ENCODE data around the gene MAMDC2.

The MAMDC2 gene

DNA sequence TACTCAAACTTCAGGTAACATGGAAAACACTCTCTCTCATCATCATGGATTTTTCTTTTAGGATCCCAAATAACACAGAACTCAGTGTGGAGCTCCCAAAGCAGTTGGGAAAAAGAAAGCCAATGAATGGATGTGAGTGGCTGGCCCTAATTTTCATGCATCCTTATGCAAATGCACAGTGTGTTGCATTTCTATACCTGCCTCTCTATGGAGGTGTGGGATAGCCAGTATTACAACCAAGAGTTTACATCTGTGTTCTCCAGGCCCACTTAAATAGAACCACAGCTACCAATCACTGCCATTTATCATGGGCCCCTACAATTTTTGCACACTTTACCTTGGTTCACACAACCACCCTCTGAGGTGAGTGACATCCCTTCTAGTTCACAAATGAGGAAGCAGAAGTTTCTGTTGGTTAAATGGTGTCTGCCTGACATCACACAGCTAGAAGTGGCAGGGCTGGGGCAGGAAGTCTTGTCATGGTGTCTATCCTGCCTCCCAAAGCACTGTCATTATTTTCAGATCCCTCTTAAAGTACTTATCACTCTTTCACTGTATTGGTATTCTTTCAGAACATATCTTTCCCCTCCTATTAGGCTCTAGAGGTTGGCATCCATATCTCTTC, 17.3 kb downstream of the MAMDC2 start:
- no peak for DNase-seq

DNA sequence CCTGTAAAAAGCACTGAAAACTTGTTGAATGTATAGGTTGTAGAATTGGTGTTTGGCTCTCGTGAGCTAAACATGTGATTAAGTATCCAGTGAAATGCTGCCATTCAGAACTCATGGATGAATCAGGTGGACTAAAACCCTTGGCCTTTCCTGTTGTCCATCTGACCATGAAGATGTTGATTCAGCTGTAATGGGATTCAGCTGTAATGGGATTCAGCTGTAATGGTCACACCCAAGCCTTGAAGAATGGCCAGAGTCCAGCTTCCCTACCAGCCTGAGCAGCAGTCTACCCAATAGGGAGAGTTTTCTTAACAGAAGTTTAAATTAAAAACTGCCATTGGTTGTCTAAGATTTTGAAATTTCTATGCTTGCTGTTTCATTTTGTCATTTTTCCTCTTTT, 18.1 kb downstream of the MAMDC2 start:
- DNase-seq: no peak

DNA sequence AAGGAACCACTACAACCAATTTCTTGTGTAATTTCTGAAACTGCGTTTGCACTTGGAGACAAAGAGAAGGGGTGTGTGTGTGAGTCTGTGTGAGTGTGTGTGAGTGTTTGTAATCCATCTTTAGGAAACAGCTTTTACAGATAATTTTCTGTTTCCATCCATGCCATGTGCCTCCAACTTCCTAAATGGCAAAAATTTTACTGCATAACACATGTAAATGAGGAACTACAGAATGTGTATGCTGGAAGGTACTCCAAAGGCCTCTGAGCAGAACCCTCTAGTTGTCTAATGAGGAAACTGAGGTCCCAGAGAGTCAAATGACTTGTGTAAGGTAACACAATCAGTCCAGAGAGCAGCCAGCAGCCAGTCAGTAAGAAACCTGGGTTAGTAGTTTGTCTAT, 20.8 kb downstream of the MAMDC2 start:
- DNase-seq: no peak

DNA sequence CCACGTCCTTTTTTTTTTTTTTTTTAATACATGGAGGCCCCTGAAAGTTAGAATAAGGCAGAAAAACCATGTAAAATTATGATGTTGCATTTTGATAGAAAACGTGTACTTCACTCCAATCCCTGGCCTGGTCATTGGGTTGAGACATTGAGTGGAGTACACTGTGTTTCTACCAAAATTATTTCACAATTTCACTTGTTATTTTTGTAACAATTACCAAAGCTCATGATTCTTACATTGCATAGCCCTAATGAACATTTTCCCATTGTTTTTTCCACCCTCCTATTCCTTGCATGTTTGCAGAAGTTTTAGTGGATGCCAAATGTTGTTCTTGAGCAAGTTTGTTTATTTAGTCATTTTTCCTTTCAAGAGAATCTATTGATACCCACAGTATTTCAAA, 21.9 kb downstream of the MAMDC2 start:
- no peak for DNase-seq

DNA sequence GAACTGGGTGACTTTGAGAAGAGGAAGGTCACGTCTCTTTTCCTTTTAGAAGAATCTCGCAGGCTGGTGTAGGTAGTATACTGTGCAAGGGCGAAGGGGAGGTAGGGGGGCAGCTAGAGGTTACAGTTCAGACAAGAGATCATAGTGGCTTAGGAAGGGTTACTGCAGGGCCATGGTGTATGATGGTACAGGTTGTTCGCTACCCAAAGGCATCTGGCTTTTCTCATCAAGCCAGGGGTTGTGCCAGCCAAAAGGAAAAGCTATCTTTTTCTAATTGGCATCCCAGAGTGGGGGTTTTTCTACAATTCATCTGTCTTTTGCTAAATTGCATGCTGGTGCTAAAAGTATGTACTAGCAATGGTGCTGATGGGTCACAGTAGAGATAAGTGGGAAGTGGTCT, 22.8 kb downstream of the MAMDC2 start:
- DNase-seq: no peak

DNA sequence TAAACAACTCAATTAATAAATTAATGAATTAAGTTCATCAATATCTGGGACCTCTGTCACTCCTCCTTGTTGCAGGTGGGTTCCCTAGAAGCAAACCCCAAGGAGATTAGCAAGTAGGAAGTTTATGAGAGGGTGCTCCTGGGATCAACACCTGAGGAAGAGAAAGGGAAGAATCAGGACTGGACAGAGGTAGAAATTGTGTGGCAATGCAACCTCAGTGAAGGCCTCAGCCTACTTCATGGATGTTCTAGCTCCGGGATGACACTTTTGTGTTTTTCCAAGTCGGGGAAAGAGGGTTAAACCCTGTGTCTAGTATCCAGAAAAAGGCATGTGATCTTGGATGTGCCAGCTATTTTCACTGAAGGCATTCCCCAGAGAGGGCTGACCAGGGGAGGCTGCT, 23.2 kb downstream of the MAMDC2 start:
- no peak for DNase-seq

DNA sequence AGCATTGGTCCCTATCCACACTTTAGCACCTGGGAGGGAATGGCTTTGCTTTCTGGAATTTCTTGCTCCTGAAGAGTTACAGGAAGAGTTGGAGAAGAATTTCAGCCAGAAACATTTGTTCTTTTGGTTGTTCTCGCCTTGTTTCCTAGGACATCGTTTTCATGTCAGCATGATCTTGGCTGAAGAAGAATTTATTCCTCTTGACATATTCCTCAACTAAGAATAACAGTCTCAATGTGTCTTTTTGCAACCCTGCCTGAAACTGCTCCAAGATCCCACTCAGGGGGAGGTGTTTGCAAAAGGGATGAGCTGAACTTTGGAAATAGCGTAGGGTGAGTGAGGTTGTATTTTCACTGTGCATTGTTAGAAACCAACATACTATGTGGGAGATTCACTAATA, 26.1 kb downstream of the MAMDC2 start:
- DNase-seq: peak in 1 of 58 donors; percentile 54

DNA sequence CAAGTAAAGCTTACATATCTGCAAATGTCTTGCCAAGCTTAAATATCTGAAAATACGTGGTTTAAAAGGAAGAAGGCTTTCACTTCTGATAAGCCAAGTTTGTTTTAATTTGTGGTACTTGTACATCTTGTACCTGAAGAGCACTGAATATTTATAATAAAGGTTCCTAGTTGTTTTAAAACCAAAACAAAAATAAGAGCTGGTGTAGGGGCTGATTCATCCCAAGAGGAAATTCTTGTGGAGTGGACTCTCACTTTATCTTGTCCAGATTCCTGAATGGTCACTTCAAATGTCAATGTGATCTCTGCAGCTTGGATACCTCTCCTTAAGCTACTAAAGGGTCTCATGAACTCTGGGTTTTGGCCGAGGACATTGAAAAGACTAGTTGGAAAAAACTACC, 29.5 kb downstream of the MAMDC2 start:
- no peak for DNase-seq

DNA sequence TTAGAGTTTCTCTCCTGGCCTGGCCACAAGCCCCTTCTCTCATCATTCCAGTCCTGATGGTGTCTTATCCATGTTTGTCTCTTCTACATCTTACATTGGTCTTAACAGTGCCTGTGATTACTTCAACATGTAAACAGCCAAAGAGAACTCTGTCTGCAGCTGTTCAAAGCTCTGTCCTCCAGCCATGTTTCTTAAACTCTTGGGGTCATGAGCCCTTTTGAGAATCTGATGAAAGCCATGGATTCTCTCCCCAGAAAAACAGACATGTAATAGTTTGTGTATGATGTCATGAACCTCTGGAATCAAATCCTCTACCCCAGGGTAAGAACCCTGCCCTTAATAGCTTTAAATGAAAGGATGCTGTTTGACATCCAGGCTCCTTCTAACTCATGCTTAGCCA, 30.1 kb downstream of the MAMDC2 start:
- DNase-seq: no peak

DNA sequence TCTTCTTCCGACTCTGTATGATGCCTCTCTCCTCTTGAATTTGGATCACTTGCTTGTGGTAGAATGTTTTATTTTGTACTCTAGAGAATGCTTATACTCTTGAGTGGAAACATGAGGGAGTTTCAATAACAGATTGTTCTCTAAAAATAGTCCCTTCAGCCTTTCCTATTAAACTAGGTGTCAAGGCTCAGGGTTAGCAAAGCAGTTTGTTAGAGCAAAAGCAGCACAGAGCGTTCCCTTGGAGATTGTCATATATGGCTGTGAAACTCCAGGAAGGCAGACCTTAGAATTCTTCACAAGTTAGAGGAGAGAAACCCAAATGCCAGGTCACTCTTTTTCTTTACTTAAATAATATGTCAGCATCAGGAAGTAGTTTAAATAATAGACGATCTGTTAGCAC, 33.0 kb downstream of the MAMDC2 start:
- peak in 1 of 58 donors; percentile 9 for DNase-seq

DNA sequence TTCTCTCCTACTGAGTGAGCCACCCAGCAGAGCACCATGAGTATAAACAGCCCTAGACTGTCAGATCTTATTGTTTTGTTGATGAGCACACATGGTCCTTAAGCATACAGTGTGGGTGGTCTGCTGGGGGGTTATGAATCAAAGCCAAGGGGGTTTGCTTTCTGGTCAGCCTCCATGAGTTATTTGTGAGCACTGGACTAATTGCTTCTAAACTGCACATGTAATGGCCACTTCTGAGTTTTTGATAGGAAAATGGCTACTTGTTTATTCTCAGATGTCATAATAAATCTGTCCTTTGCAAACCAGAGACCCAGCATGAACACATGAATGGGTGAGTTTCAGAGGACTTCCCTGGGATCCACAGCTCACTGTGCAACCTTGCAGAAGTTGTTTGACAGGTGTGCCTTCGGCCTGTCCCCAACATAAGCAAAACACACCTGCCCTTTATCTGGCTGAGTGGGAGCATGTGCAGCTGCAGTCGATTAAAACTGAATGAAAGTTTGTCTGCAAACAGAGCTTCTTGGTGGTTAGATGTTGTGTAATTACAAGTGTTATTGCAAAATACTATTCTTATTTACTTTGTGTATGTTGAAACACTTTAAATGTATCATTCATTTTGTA, 35.9 kb downstream of the MAMDC2 start:
- DNase-seq: no peak

DNA sequence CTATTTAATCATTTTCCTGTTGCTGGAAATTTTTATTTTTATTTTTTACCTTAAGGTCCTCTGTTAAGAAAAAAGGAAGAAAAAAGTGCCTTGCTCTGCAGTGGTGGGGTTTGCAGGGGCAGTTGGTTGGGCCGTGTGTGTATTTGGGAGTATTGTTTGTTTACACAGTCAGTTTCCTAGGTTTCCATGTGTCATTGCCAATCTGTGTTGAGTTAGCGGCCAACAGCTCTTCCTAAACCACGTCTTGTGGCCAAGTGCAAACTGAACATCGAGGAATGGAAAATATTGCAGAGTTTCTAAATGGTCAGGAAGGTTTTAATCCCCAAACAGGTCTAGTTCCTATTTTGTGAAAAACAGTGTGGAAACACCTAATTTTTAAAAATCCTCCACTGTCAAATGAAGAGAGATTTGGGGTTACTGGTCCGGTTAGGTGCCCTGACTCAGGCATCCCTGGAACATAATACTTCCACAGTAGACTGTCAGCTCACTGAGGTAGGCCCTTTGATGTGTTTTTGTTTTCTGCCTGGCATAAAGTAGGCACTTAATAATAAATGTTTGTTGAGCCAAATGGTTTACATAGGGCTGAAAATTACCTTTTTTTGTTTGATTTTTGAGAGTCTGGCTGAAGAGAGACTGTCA, 37.0 kb downstream of the MAMDC2 start:
- peak in 4 of 58 donors; percentile 1 to 27 (median 12) for DNase-seq

DNA sequence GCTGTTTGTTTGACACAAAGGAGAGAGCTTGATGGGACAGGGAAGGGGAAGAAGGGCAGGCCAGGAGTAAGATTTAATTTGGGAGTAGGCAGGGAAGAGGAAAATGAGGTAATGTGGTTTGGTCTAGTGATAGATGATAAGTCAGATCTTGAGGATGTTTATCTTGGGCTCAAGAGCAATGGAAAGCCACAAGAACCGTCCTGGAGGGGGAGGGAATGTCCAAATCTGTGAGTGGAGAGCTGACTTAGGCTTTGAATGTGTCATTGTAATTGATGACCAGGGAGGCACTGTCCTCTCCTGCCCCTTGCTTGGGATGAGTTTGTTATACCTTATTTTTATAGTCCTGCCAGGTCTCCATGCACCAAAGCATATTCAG, 37.5 kb downstream of the MAMDC2 start:
- no peak for DNase-seq

DNA sequence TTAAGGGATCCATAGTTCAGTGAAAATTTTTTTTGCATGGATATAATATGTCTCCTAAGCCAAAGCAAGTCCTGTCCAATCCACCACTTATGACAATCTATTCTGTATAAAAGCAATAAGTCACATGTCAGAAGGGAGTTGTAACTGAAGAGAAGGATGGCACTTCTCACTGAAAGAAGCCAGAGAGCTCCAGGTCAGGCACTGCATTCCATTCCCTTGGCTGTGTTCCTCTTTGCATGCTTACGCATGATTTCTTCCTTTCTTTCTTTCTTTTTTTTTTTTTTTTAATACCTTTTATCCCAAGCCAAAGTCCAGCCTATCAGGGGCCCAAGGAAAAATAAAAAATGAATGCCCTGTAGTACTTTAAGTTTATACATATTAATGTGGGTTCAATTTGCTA, 39.8 kb downstream of the MAMDC2 start:
- DNase-seq: no peak

DNA sequence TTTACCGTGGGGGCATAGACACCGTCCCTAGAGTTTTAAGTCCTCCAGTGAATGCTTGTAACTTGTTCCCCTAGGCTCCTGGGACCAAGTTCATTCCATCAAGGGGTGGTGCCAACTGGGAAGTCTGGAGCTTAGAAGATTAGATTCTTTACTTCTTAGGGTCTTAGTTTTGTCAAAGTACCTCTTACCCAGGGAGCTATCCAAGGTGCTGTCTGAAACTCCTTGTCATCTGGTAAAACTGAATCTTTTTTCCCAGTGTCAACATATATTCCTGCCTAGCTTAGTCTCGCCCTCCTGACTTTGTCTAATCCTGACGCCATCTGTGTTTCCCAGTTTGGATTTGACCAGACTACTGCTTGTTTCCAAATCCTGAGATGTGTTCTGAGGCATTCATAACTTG, 41.6 kb downstream of the MAMDC2 start:
- no peak for DNase-seq

DNA sequence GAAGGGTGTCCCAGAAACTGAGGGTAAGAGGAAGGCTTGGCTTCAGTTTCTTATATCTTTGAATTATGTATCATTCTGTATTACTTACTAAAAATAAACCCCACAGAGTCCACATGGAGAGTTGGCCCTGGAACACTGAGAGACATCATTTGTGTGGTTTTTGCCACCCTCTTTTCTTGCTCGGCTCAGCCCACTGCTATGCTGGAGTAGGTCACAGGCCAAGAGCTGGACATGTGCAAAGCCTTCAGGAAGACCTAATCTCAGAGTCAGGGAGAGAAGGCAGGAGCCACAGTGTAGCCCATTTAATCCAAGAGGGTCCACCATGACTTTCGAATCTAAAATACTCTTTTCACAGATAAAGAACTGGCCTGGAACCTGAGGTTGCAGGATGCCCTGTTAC, 47.5 kb downstream of the MAMDC2 start:
- DNase-seq: no peak

DNA sequence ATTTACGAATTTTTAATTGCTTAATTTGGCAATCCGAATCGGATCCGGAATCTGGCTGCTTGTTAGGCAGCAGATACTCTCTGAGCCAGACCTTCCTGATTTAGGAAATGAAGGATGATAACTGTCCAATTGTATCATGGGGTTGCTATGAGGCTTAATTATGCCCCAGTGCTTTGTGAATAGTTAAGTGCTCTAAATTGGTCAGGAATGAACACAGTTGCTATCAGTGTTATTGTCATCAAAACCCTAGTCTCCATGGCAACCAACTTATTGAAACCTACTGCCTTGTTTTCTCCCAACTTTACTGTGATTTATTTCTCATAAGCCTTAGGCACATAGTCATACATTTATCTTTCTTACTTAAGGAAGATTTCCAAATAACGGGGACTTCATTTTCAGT, 47.9 kb downstream of the MAMDC2 start:
- DNase-seq: no peak

DNA sequence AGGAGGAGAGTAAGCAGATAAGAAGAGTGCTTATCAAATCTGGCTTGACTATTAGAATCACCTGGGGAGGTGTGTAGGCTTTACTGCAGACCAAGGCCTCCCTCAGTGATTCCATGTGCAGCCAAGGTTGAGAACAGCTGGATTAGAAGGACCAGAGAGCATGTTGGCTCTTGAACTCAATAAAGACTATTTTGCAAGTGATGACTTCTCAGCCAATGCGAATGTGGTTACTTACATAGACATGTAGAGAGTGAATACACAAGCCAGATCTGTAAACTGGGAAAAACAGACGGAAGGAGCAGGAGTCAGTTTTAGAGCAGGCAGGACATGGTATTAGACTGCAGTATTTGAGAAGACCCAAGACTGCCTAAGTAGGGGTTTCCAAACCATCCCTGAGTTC, 48.5 kb downstream of the MAMDC2 start:
- no peak for DNase-seq

DNA sequence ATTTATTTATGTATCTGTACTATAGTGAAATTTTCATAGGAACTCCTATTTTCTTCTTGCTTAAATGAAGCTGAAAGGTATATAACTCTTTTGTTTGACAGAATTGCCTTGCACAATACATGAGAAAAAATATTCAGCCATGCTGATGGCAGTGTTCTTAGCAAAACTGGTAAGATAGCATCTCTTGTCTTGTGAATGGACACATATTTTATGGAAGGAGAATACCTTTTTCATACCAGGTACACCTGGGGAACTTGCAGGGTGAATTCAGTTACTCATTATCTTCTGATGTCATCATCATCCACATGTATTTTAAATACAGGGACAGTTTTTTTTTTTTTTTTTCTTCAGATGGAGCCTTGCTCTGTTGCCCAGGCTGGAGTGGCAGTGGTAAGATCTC, 49.4 kb downstream of the MAMDC2 start:
- DNase-seq: no peak

DNA sequence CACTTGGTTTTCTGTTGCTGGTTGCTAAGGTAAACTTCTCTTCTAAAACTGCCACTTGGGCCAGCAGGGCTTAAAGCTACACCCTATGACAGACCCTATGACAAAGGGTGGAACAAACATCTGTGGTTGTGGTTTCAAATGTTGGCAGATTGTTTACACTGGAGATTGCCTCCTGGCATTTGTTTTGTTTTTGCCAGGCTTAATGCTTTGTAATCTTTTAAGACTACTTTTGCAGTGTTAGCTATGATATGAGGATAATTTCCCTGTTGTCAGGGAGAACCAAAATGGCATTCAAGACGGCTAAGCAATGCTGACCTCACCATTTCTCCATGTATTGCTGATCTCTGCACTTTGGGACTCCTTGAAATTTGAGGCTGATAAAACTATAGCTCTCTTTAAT, 50.3 kb downstream of the MAMDC2 start:
- DNase-seq: no peak

DNA sequence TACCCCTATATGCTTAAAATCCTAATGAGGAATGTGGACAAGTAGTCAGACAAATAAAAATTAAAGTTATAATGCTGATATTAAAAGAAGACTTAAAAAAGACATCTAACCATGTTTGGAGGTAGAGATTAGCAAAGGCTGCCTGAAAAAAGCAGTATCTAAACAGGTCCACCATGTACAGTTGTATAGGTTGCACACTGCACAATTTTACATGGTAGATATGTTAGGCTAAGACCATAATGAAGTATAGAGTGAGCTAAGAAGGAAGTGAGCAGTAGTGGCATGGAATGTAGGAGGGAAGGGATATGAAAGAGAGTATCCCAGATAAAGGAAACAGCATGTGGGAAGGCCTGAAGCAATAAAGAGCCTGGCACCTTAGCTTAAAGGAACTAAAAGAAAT, 51.1 kb downstream of the MAMDC2 start:
- no peak for DNase-seq

DNA sequence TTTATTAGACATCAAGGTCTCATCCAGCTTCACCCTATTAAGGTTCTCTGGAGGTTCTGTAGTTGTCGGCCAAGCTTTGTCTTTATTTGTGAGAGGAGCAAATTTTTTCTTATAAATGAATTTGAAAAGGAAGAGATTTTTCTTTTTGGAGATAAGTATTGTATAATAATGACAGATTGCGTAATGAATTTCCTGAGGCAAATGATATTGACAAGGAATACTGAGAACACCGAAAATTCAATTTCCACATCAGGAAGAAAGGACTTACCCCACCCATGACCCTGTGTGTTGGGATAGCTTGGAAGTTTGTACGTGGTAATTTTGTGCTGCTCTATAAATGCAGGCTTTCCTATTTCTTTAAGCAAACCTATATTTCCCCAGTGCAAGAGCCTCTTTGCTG, 53.5 kb downstream of the MAMDC2 start:
- no peak for DNase-seq

DNA sequence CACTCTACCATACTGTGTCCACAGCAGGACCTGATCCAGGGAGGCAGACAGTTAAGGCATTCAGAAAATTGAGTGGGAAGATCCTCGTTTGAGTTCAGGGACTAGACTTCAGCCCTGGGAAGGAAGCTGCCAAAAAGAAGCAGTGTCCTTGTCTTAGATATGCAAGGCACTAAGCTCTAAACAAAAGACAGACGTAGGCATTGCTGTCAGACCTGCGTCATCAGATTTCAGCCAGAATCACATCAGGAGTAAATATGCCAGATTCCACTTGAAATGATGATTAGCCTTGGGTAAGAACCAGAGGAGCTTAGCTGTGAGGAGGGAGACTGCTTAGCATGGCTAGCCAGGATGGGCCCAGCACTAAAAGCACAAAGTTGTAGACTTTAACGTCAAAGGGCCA, 56.7 kb downstream of the MAMDC2 start:
- DNase-seq: no peak

Data from anterior cingulate cortex (tissue), 58 donors.